K562 (cell line): ENCODE results near the gene CPZ. TPM values are rescaled to one million over a fixed set of nuclear protein-coding genes. Genes with fewer than 3 reads are reported as not detected.

Experiments used
- ATAC-seq: fragments of 200-7000 bp; cut with Tn5 transposase; 3 replicates; pipeline ENCODE4 v1.9.1; 2020; ENCODE audit warnings: moderate library complexity
- BruUV-seq: library from RNA; stranded (reverse); fragments of 400-500 nt; replicated peaks from 2 replicates; lab custom pipeline; 2021; lab: Mats Ljungman, UMichigan
- CTCF ChIA-PET: fragments of 300-600 bp; formaldehyde crosslinking; extraction: SDS; loops from one replicate; lab custom pipeline; 2021; ENCODE audit warnings: low intra/inter-chr PET ratio; lab: Yijun Ruan, JAX
- POLR2A ChIA-PET: fragments of 300-600, 350-650 bp; sonication (Branson Sonifier 250); formaldehyde crosslinking; extraction: SDS; loops from one replicate; lab custom pipeline; 2021; ENCODE audit warnings: antibody characterized with exemption, inconsistent platforms; lab: Yijun Ruan, JAX
- DNase-seq, 4 experiments: peaks; one replicate each; pipeline versions ENCODE4 v3.0.0 to v3.0.0-alpha.2; 2011 to 2018; ENCODE audit warnings: low spot score in 3 of 4, mixed read lengths in 3 of 4; ENCODE audit errors: extremely low read depth in 1 of 4
- FAIRE-seq: peaks from 2 replicates; lab custom pipeline; 2011; peaks lifted over from hg19 to GRCh38; lab: Jason Lieb, UNC
- H2AFZ ChIP-seq: 2 replicates; pipeline ENCODE4 v1.6.0; 2011; ENCODE audit warnings: low read depth, low read length, control low read depth, inconsistent platforms
- H3K27ac ChIP-seq: fragments of 200-600 bp; 3 replicates; pipeline ENCODE4 v1.8.0; 2011; ENCODE audit warnings: low read depth, mild to moderate bottlenecking, control low read depth, inconsistent platforms, low read length, moderate library complexity, mixed read lengths; ENCODE audit errors: extremely low read depth
- H3K27me3 ChIP-seq, 2 experiments: fragments of 300-600 bp in 1 of 2; 2 replicates in 1 of 2; 3 replicates in 1 of 2; pipeline versions ENCODE4 v1.6.0 to v1.8.0; 2011; ENCODE audit warnings: inconsistent platforms in 2 of 2, low read length in 2 of 2, mild to moderate bottlenecking in 1 of 2, mixed read lengths in 1 of 2, moderate library complexity in 1 of 2; ENCODE audit not compliant: control insufficient read depth in 2 of 2, insufficient read depth in 2 of 2
- H3K36me3 ChIP-seq: fragments of 300-600 bp; 3 replicates; pipeline ENCODE4 v1.8.0; 2011; ENCODE audit warnings: mild to moderate bottlenecking, low read length, inconsistent platforms; ENCODE audit not compliant: control insufficient read depth, insufficient read depth
- H3K4me1 ChIP-seq, 2 experiments: fragments of 200-600 bp in 1 of 2; replicated peaks in 1 of 2; 2 replicates in 1 of 2; 3 replicates in 1 of 2; pipeline versions ENCODE4 v1.5.1 to v1.8.0; 2011; ENCODE audit warnings: inconsistent platforms in 2 of 2, low read length in 2 of 2, mild to moderate bottlenecking in 1 of 2, mixed read lengths in 1 of 2, moderate library complexity in 1 of 2; ENCODE audit not compliant: control insufficient read depth in 2 of 2, insufficient read depth in 2 of 2
- H3K4me2 ChIP-seq: 2 replicates; pipeline ENCODE4 v1.6.1; 2011; ENCODE audit warnings: low read length, control low read depth, inconsistent platforms, mixed read lengths; ENCODE audit not compliant: insufficient read depth
- H3K4me3 ChIP-seq: fragments of 200-600 bp; sonication (generic), shearing (Covaris generic); 2 replicates; pipeline ENCODE4 v1.5.1; 2016; ENCODE audit warnings: control low read depth, inconsistent platforms
- H3K79me2 ChIP-seq: fragments of 200-600 bp; 3 replicates; pipeline ENCODE4 v1.8.0; 2011; ENCODE audit warnings: low read length, inconsistent platforms; ENCODE audit not compliant: control insufficient read depth, insufficient read depth
- H3K9ac ChIP-seq, 2 experiments: 2 replicates each; pipeline versions ENCODE4 v1.6.0 to v1.6.1; 2011; ENCODE audit warnings: low read depth in 2 of 2, low read length in 2 of 2, control low read depth in 1 of 2, inconsistent platforms in 1 of 2, mild to moderate bottlenecking in 1 of 2, mixed read lengths in 1 of 2; ENCODE audit not compliant: insufficient read depth in 1 of 2
- H3K9me1 ChIP-seq: one replicate; pipeline ENCODE4 v1.6.0; 2011; ENCODE audit warnings: inconsistent platforms, mild to moderate bottlenecking, low read length, moderate library complexity; ENCODE audit not compliant: control insufficient read depth, insufficient read depth
- H3K9me3 ChIP-seq: replicated peaks from 2 replicates; pipeline ENCODE4 v1.5.1; 2011; ENCODE audit warnings: low read depth, low read length, inconsistent platforms; ENCODE audit not compliant: control insufficient read depth, insufficient read depth
- H4K20me1 ChIP-seq: replicated peaks from 2 replicates; pipeline ENCODE4 v1.6.1; 2011; ENCODE audit warnings: low read length, inconsistent platforms, mixed read lengths; ENCODE audit not compliant: control insufficient read depth, insufficient read depth
- CBX1 ChIP-seq: sonication (generic); IDR thresholded peaks from 2 replicates; pipeline ENCODE4 v1.6.1; 2016; ENCODE audit warnings: antibody characterized with exemption, low read depth, mild to moderate bottlenecking
- NFATC3 ChIP-seq: fragments of 450-650 bp; IDR thresholded peaks from 2 replicates; pipeline ENCODE4 v1.6.1; 2017; ENCODE audit warnings: mild to moderate bottlenecking
- RCOR1 ChIP-seq, 2 experiments: IDR thresholded peaks; 2 replicates each; pipeline ENCODE4 v1.6.1; 2012; ENCODE audit warnings: low read depth in 2 of 2, low read length in 2 of 2, borderline replicate concordance in 1 of 2, improper control_type of control experiment in 1 of 2
- SMAD3 ChIP-seq: fragments of 450-650 bp; formaldehyde crosslinking; conservative IDR thresholded peaks from 2 replicates; pipeline ENCODE4 v1.4.0; 2020; ENCODE audit warnings: mild to moderate bottlenecking
- ZFP30 ChIP-seq: fragments of 250-450 bp; sonication (Bioruptor Pico); IDR thresholded peaks from 2 replicates; pipeline ENCODE4 v1.8.0; 2022; ENCODE audit warnings: moderate library complexity, mild to moderate bottlenecking, inconsistent platforms, borderline replicate concordance
- WGBS: fragments of 100-300 bp; shearing (Covaris generic); methylation state at CpG from one replicate; pipeline ENCODE4 v1.1.6; 2016; ENCODE audit warnings: low coverage, mixed read lengths; ENCODE audit not compliant: insufficient coverage; ENCODE audit errors: missing lambda C conversion rate; 5-methylcytosine and 5-hydroxymethylcytosine counted together
- in situ Hi-C: fragments of 300-500 bp; cut with MboI; formaldehyde crosslinking; loops from 4 replicates; pipeline ENCODE4 v1.15.0; 2018; ENCODE audit warnings: inconsistent platforms, mixed read lengths
- intact Hi-C: fragments of 100-400 bp; cut with micrococcal nuclease; formaldehyde crosslinking; loops from 2 replicates; pipeline ENCODE4 v1.14.2; 2022
- polyA plus RNA-seq, 8 experiments: library from polyadenylated mRNA; depleted of rRNA in 4 of 8; stranded (reverse) in 5 of 8; unstranded in 3 of 8; fragments of >200 nt; fragmentation: Nextera tagmentation in 2 of 8; fragmentation: Illumina TruSeq in 1 of 8; extraction: Ambion mirVana in 2 of 8; extraction: Trizol in 1 of 8; gene quantifications; 2 replicates each; pipeline versions ENCODE4 v1.2.1 to v1.2.3, GENCODE V29; 2011 to 2014; ENCODE audit warnings: inconsistent platforms in 1 of 8, missing spikeins in 1 of 8
- total RNA-seq, 7 experiments: library from RNA; depleted of rRNA in 6 of 7; stranded (reverse); fragments of >200 nt in 6 of 7; fragmentation: Illumina TruSeq in 2 of 7; extraction: Trizol in 2 of 7; gene quantifications; 2 replicates each; pipeline versions ENCODE4 v1.2.1 to v1.2.3, GENCODE V29; 2011 to 2021; ENCODE audit warnings: low replicate concordance in 1 of 7

Gene CPZ
- total and polyA plus RNA-seq, 9 of the 15 experiments (the other 6 are each of a cell fraction or from before 2014, with no cell fraction given) = 0.06 to 2.2 (median 1.2) TPM; not detected in 1

DNA sequence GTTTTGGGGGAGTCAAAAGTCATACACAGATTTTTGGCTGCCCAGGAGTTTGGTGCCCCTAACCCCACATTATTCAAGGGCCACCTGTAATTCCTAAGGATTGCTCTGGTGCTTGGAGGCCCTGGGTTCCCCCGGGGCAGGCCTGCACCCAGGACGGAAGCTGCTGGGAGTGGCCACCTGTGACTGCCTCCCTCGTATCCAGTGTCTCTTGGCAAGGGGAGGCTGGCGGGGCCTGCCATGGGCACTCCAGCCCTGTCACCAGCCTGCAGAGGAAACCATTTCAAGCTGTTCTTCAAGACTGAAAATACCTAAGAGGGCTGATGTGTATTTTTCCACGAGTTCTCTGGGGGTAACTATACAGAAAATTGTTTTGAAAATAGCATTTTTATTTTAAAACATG lies 36.8 kb upstream of the CPZ start:
- Histone ChIP-seq H3K9ac (no peak overlapping the region), H3K36me3 (no peaks in the 10 kb centered on the region), H3K79me2 (no peaks in the 10 kb centered on the region), H3K9me1 (no peaks in the 10 kb centered on the region), H3K4me1 (peaks cover 0 to 6% of the 10 kb centered on the region in 2 experiments; a peak in 1 of 5 replicates), H2AFZ (no peak overlapping the region), H3K27ac (no peak overlapping the region), H3K9me3 (no peaks in the 10 kb centered on the region), H3K27me3 (peaks cover 0 to 27% of the 10 kb centered on the region in 2 experiments; a peak in 3 of 5 replicates), H4K20me1 (no peaks in the 10 kb centered on the region; the same call in 1 of the 2 replicates), H3K4me2 (no peak overlapping the region), H3K4me3 (no peak overlapping the region)
- intact Hi-C loops = no loop called here
- no TSS peak for BruUV-seq
- in situ Hi-C loops = loop anchor here (5.0 kb wide), 1 partner anchor 78 kb away; no protein-coding TSS in a partner anchor
- POLR2A ChIA-PET = interaction anchor here (0.7 to 0.9 kb wide), 2 partner anchors 11 to 212 kb away, joined by 3 read pairs; no protein-coding TSS in a partner anchor
- no peak for FAIRE-seq
- CTCF ChIA-PET = no interaction called here
- no peak for TF ChIP-seq CBX1
- no peak for TF ChIP-seq RCOR1 (IDR thresholded peaks at IDR 0.05; ENCODE audit: borderline replicate concordance in 1 of 2, low read depth in 2 of 2, low read length in 2 of 2)
- no peak for TF ChIP-seq NFATC3
- no peak for TF ChIP-seq SMAD3
- TF ChIP-seq ZFP30 (CRISPR knock-in tag) = no peak
- no peak for ATAC-seq
- DNase-seq = no peak
- 33% methylated on average over 5 of the region's 5 CpGs for WGBS
